NT2/D1 (cell line): ENCODE measurements around the gene TBX1.

Source experiments
- DNase-seq: peaks from one replicate; pipeline ENCODE4 v3.0.0-alpha.2; 2011; ENCODE audit warnings: low read depth, low spot score
- H3K27me3 ChIP-seq: 2 replicates; pipeline ENCODE4 v1.6.0; 2011; ENCODE audit warnings: mild to moderate bottlenecking; ENCODE audit not compliant: insufficient read length, insufficient read depth
- H3K36me3 ChIP-seq: 2 replicates; pipeline ENCODE4 v1.6.1; 2011; ENCODE audit warnings: mild to moderate bottlenecking, low read length, mixed read lengths; ENCODE audit not compliant: insufficient read depth, insufficient read length
- H3K4me1 ChIP-seq: 2 replicates; pipeline ENCODE4 v1.5.1; 2011; ENCODE audit not compliant: insufficient read depth, insufficient read length
- H3K4me3 ChIP-seq: 2 replicates; pipeline ENCODE4 v1.5.1; 2011; ENCODE audit warnings: low read depth; ENCODE audit not compliant: insufficient read length
- H3K9ac ChIP-seq: 2 replicates; pipeline ENCODE4 v1.6.0; 2011; ENCODE audit warnings: low read depth; ENCODE audit not compliant: insufficient read length
- H3K9me3 ChIP-seq: 2 replicates; pipeline ENCODE4 v1.5.1; 2011; ENCODE audit warnings: mild to moderate bottlenecking, low read length; ENCODE audit not compliant: insufficient read depth
- SUZ12 ChIP-seq: IDR thresholded peaks from 2 replicates; pipeline ENCODE4 v1.6.1; 2011; ENCODE audit not compliant: insufficient read length, insufficient read depth; ENCODE audit errors: extremely low read depth
- YY1 ChIP-seq: IDR thresholded peaks from 2 replicates; pipeline ENCODE4 v1.6.1; 2011; ENCODE audit not compliant: insufficient read length, insufficient read depth
- ZNF274 ChIP-seq: IDR thresholded peaks from 2 replicates; pipeline ENCODE4 v1.6.1; 2011; ENCODE audit warnings: mild to moderate bottlenecking, low read depth, low read length

Gene TBX1

DNA sequence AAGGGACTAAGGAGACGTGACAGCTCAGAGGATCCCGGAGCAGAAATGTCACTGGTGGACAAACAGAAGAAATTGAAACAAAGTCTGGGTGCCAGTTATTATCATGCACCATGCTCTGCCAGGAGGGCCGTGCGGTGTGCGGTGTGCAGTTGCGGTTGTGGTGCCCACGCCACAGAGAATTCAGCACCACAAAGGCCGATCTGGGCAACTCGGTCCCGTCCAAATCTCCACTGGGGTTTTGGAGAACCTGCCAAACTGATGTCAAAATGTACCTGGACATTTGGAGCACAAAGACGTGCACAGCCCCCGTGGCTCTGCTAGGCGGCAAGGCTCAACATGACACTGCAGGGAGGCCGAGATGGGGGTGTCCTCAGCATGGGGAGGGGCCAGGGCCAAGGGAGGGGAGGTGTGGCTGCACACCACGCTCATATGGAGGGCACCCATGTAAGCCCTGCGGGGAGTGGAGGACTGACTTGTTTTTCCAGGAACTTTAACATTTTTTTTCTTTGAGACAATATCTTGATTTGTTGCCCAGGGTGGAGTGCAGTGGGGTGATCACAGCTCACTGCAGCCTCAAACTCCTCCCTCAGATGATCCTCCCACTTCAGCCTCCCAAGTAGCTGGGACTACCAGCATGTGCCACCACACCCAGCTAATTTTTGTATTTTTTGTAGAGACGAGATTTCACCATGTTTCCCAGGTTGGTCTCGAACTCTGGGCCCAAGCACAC, 54.7 kb downstream of the TBX1 start:
- peaks cover 9% of the 10 kb centered on the region for H3K4me1 ChIP-seq
- H3K36me3 ChIP-seq = peaks cover 44% of the 10 kb centered on the region
- TF ChIP-seq SUZ12 (no peak), YY1 (no peak), ZNF274 (no peak)
- no peaks in the 10 kb centered on the region for H3K9me3 ChIP-seq
- no peaks in the 10 kb centered on the region for H3K27me3 ChIP-seq
- H3K4me3 ChIP-seq = no peak overlapping the region
- DNase-seq = no peak
- H3K9ac ChIP-seq = no peak overlapping the region

DNA sequence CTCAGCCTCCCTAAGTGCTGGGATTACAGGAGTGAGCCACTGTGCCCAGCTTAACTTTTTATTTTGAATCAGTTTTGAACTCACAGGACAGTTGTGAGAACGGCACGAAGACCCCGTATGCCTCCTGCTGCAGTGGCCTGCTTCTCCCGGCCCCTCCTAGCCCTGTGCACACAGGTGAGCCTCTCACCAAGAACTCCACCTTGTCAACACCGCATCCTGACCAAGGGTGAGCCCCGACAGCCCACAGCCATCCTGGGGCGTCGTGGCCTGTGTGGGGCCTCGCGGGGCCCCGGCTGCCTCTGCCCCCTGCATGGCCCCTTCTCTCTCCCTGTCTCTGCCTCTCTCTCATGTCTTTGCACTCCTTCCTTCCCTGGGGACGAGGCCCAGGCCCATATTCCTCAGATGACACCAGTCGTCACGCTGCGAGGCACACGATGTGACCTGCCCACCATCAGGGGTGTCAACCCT, 55.3 kb downstream of the TBX1 start:
- TF ChIP-seq YY1 (no peak), SUZ12 (no peak), ZNF274 (no peak)
- no peak for DNase-seq
- H3K9ac ChIP-seq = no peak overlapping the region
- no peak overlapping the region for H3K4me3 ChIP-seq
- no peaks in the 10 kb centered on the region for H3K9me3 ChIP-seq
- H3K4me1 ChIP-seq = peaks cover 9% of the 10 kb centered on the region
- no peaks in the 10 kb centered on the region for H3K27me3 ChIP-seq
- peaks cover 50% of the 10 kb centered on the region for H3K36me3 ChIP-seq

- Histone ChIP-seq H3K9me3 (no peaks in the 10 kb centered on the region), H3K9ac (no peak overlapping the region), H3K4me1 (peaks cover 7% of the 10 kb centered on the region), H3K4me3 (no peak overlapping the region), H3K27me3 (no peaks in the 10 kb centered on the region), H3K36me3 (peaks cover 50% of the 10 kb centered on the region)
- DNase-seq = no peak
- TF ChIP-seq YY1 (no peak), ZNF274 (no peak), SUZ12 (no peak)
Observed at GRCh38 chr22:19816372-19817119, 56.0 kb downstream of the TBX1 start.
